Neural progenitor cell (in vitro differentiated cells): Measurements from ENCODE around the gene PPIE. TPM values are rescaled to one million over a fixed set of nuclear protein-coding genes. Genes with fewer than 3 reads are reported as not detected.

Experiments used
- DNase-seq: peaks from one replicate; pipeline ENCODE4 v3.0.0-alpha.2; 2016; ENCODE audit warnings: low spot score
- H2AFZ ChIP-seq: fragments of 200-600 bp; sonication (generic); replicated peaks from 2 replicates; pipeline ENCODE4 v1.6.1; 2016; ENCODE audit warnings: antibody characterized with exemption
- H3F3A ChIP-seq: fragments of 200-600 bp; sonication (generic); 2 replicates; pipeline ENCODE4 v1.6.1; 2016; ENCODE audit warnings: antibody characterized with exemption, low read depth
- H3K27ac ChIP-seq: fragments of 200-600 bp; sonication (generic); 2 replicates; pipeline ENCODE4 v1.5.1; 2016; ENCODE audit warnings: mild to moderate bottlenecking
- H3K27me3 ChIP-seq: fragments of 200-600 bp; sonication (generic); 2 replicates; pipeline ENCODE4 v1.6.1; 2016; ENCODE audit warnings: mild to moderate bottlenecking, moderate library complexity
- H3K36me3 ChIP-seq: fragments of 200-600 bp; sonication (generic); 2 replicates; pipeline ENCODE4 v1.5.1; 2016
- H3K4me1 ChIP-seq: fragments of 200-600 bp; sonication (generic); 2 replicates; pipeline ENCODE4 v1.6.1; 2016; ENCODE audit warnings: mixed run types
- H3K4me2 ChIP-seq: fragments of 200-600 bp; sonication (generic); 2 replicates; pipeline ENCODE4 v1.6.1; 2016
- H3K4me3 ChIP-seq: fragments of 200-600 bp; sonication (generic); 2 replicates; pipeline ENCODE4 v1.5.1; 2016
- H3K79me2 ChIP-seq: fragments of 200-600 bp; sonication (generic); 2 replicates; pipeline ENCODE4 v1.6.1; 2016; ENCODE audit warnings: low read depth
- H3K9ac ChIP-seq: fragments of 200-600 bp; sonication (generic); 2 replicates; pipeline ENCODE4 v1.6.1; 2016
- H3K9me3 ChIP-seq: fragments of 200-600 bp; sonication (generic); 2 replicates; pipeline ENCODE4 v1.5.1; 2016; ENCODE audit warnings: low read depth
- H4K20me1 ChIP-seq: fragments of 200-600 bp; sonication (generic); 2 replicates; pipeline ENCODE4 v1.6.1; 2016; ENCODE audit warnings: low read depth
- H3K27ac Mint-ChIP-seq: 3 replicates; pipeline ENCODE4 v1.8.0; 2021; ENCODE audit warnings: mixed read lengths
- H3K27me3 Mint-ChIP-seq: 2 replicates; pipeline ENCODE4 v1.8.0; 2022; ENCODE audit warnings: low read depth, mild to moderate bottlenecking, inconsistent platforms, moderate library complexity, mixed read lengths; ENCODE audit not compliant: insufficient read depth
- H3K36me3 Mint-ChIP-seq: 3 replicates; pipeline ENCODE4 v1.8.0; 2021; ENCODE audit warnings: mixed read lengths
- H3K4me1 Mint-ChIP-seq: 3 replicates; pipeline ENCODE4 v1.8.0; 2021; ENCODE audit warnings: mixed read lengths
- H3K4me3 Mint-ChIP-seq: 3 replicates; pipeline ENCODE4 v1.8.0; 2021; ENCODE audit warnings: mild to moderate bottlenecking, moderate library complexity, mixed read lengths
- H3K9me3 Mint-ChIP-seq: 3 replicates; pipeline ENCODE4 v1.8.0; 2020; ENCODE audit warnings: mixed read lengths
- EZH2 ChIP-seq: fragments of 200-600 bp; sonication (generic); IDR thresholded peaks from 2 replicates; pipeline ENCODE4 v1.6.1; 2017; ENCODE audit warnings: antibody characterized with exemption, mild to moderate bottlenecking, moderate library complexity
- total RNA-seq: library from RNA; depleted of rRNA; stranded (reverse); fragments of >200 nt; gene quantifications from 2 replicates; pipeline ENCODE4 v1.2.3, GENCODE V29; 2015; ENCODE audit warnings: low replicate concordance
- TF ChIP-seq, protein P1 (sequence below): fragments of 200-600 bp; sonication (generic); IDR thresholded peaks from 2 replicates; pipeline ENCODE4 v1.5.1; 2017; ENCODE audit warnings: antibody characterized with exemption, mild to moderate bottlenecking

Gene PPIE
- total RNA-seq, 1 donor from 2014 or later = 57.2 TPM

GRCh38 chr1:39753132-39754025 lies 14.7 kb downstream of the PPIE start:
- H3K4me1 ChIP-seq = no peaks in the 10 kb centered on the region
- H3K4me2 ChIP-seq = no peak overlapping the region
- peaks cover 6% of the 10 kb centered on the region for H3K36me3 ChIP-seq
- H3F3A ChIP-seq = no peaks in the 10 kb centered on the region
- Mint-ChIP-seq H3K27ac (no peak overlapping the region), H3K36me3 (peaks cover 33% of the 10 kb centered on the region), H3K4me1 (no peaks in the 10 kb centered on the region), H3K9me3 (no peaks in the 10 kb centered on the region), H3K27me3 (peaks cover 4% of the 10 kb centered on the region), H3K4me3 (no peak overlapping the region)
- TF ChIP-seq, protein P1, sequence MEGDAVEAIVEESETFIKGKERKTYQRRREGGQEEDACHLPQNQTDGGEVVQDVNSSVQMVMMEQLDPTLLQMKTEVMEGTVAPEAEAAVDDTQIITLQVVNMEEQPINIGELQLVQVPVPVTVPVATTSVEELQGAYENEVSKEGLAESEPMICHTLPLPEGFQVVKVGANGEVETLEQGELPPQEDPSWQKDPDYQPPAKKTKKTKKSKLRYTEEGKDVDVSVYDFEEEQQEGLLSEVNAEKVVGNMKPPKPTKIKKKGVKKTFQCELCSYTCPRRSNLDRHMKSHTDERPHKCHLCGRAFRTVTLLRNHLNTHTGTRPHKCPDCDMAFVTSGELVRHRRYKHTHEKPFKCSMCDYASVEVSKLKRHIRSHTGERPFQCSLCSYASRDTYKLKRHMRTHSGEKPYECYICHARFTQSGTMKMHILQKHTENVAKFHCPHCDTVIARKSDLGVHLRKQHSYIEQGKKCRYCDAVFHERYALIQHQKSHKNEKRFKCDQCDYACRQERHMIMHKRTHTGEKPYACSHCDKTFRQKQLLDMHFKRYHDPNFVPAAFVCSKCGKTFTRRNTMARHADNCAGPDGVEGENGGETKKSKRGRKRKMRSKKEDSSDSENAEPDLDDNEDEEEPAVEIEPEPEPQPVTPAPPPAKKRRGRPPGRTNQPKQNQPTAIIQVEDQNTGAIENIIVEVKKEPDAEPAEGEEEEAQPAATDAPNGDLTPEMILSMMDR = no peak
- no peaks in the 10 kb centered on the region for H3K27me3 ChIP-seq
- no peak overlapping the region for H2AFZ ChIP-seq
- DNase-seq = no peak
- H4K20me1 ChIP-seq = peaks cover 5% of the 10 kb centered on the region
- H3K4me3 ChIP-seq = no peak overlapping the region
- H3K9ac ChIP-seq = no peak overlapping the region
- no peaks in the 10 kb centered on the region for H3K9me3 ChIP-seq
- no peak overlapping the region for H3K27ac ChIP-seq
- no peaks in the 10 kb centered on the region for H3K79me2 ChIP-seq

GRCh38 chr1:39754026-39754570 lies 15.4 kb downstream of the PPIE start:
- H3K9me3 ChIP-seq = no peaks in the 10 kb centered on the region
- Mint-ChIP-seq H3K36me3 (peaks cover 33% of the 10 kb centered on the region), H3K4me1 (no peaks in the 10 kb centered on the region), H3K4me3 (no peak overlapping the region), H3K27me3 (peaks cover 4% of the 10 kb centered on the region), H3K9me3 (no peaks in the 10 kb centered on the region), H3K27ac (no peak overlapping the region)
- no peak overlapping the region for H3K27ac ChIP-seq
- H3K36me3 ChIP-seq = peaks cover 6% of the 10 kb centered on the region
- H3K4me2 ChIP-seq = no peak overlapping the region
- no peak overlapping the region for H3K4me3 ChIP-seq
- no peak overlapping the region for H2AFZ ChIP-seq
- H4K20me1 ChIP-seq = peaks cover 5% of the 10 kb centered on the region
- H3F3A ChIP-seq = no peaks in the 10 kb centered on the region
- no peak overlapping the region for H3K9ac ChIP-seq
- DNase-seq = no peak
- H3K27me3 ChIP-seq = no peaks in the 10 kb centered on the region
- TF ChIP-seq, protein P1 = no peak
- no peak for TF ChIP-seq EZH2
- no peaks in the 10 kb centered on the region for H3K79me2 ChIP-seq
- H3K4me1 ChIP-seq = no peaks in the 10 kb centered on the region

DNA sequence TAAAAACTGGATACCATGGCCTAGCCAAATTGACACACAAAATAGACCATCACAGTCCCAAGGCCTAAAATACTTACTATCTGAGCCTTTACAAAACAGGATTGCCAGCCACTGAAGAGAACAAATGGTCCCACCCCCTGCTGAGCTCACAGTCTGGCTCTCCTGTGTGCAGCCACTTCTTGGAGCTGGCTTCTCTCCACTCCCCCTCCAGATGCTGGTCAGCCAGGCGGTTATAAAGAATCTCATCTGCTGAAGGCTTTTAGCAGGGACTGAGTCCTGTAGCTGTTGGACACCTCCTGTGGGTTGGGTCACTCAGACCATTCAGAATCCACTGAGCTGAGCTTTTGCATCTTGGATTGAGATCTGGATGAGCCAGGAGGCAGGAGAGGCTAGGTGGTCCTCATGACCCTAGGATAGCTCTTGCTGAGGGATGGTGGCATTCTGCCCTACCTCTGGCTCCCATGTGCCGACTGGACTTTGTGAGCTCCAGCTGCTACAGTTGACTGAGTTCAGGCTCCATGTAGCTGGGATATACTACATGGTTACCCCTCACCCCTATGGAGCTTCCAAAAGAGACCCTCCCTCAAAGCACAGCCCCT lies 16.3 kb downstream of the PPIE start:
- no peak overlapping the region for H3K4me3 ChIP-seq
- Mint-ChIP-seq H3K4me3 (no peak overlapping the region), H3K27me3 (peaks cover 4% of the 10 kb centered on the region), H3K36me3 (peaks cover 33% of the 10 kb centered on the region), H3K27ac (no peak overlapping the region), H3K9me3 (no peaks in the 10 kb centered on the region), H3K4me1 (no peaks in the 10 kb centered on the region)
- TF ChIP-seq, protein P1 = no peak
- DNase-seq = no peak
- H3K9ac ChIP-seq = no peak overlapping the region
- no peaks in the 10 kb centered on the region for H3K4me1 ChIP-seq
- no peaks in the 10 kb centered on the region for H3K79me2 ChIP-seq
- H3K9me3 ChIP-seq = no peaks in the 10 kb centered on the region
- H4K20me1 ChIP-seq = peaks cover 5% of the 10 kb centered on the region
- no peak overlapping the region for H2AFZ ChIP-seq
- H3K4me2 ChIP-seq = no peak overlapping the region
- H3K36me3 ChIP-seq = peaks cover 6% of the 10 kb centered on the region
- no peaks in the 10 kb centered on the region for H3F3A ChIP-seq
- no peak overlapping the region for H3K27ac ChIP-seq
- H3K27me3 ChIP-seq = no peaks in the 10 kb centered on the region
